ENCODE data around the gene SLC26A1. TPM values are rescaled to one million over a fixed set of nuclear protein-coding genes. Genes with fewer than 3 reads are reported as not detected.

The SLC26A1 gene
- total RNA-seq, 1 donor from 2014 or later, result not detected

- Histone ChIP-seq H3K9ac (no peak overlapping the region), H3K9me3 (ENCODE audit: low read depth) (no peaks in the 10 kb centered on the region), H3K27me3 (peaks cover 77% of the 10 kb centered on the region), H3K4me3 (no peak overlapping the region), H4K20me1 (ENCODE audit: low read depth) (peaks cover 34% of the 10 kb centered on the region), H3F3A (ENCODE audit: low read depth) (no peaks in the 10 kb centered on the region), H3K4me2 (no peak overlapping the region), H3K36me3 (no peaks in the 10 kb centered on the region), H3K27ac (no peak overlapping the region), H2AFZ (replicated peaks) (no peak overlapping the region), H3K79me2 (ENCODE audit: low read depth) (no peaks in the 10 kb centered on the region), H3K4me1 (no peaks in the 10 kb centered on the region)
- peak overlapping the region; percentile 1 for H3K4me3 Mint-ChIP-seq
- peaks cover 6% of the 10 kb centered on the region for H3K9me3 Mint-ChIP-seq
- H3K36me3 Mint-ChIP-seq, result peaks cover 2% of the 10 kb centered on the region
- H3K27me3 Mint-ChIP-seq (ENCODE audit: insufficient read depth, low read depth), result peaks cover 2% of the 10 kb centered on the region
- no peaks in the 10 kb centered on the region for H3K4me1 Mint-ChIP-seq
- H3K27ac Mint-ChIP-seq, result no peak overlapping the region
- no peak for TF ChIP-seq EZH2phosphoT487 (IDR thresholded peaks at IDR 0.05)
- no peak for TF ChIP-seq CTCF (IDR thresholded peaks at IDR 0.05)
- TF ChIP-seq EZH2 (IDR thresholded peaks at IDR 0.05), result no peak
- DNase-seq (ENCODE audit: low spot score), result no peak
Measured at GRCh38 chr4:970854-971520, 22.2 kb downstream of the SLC26A1 start.

- Histone ChIP-seq H3K79me2 (ENCODE audit: low read depth) (no peaks in the 10 kb centered on the region), H3F3A (ENCODE audit: low read depth) (no peaks in the 10 kb centered on the region), H3K27me3 (peaks cover 77% of the 10 kb centered on the region), H3K4me1 (no peaks in the 10 kb centered on the region), H3K9ac (no peak overlapping the region), H3K36me3 (no peaks in the 10 kb centered on the region), H4K20me1 (ENCODE audit: low read depth) (peaks cover 34% of the 10 kb centered on the region), H3K27ac (no peak overlapping the region), H3K4me3 (no peak overlapping the region), H3K9me3 (ENCODE audit: low read depth) (no peaks in the 10 kb centered on the region), H3K4me2 (no peak overlapping the region), H2AFZ (replicated peaks) (no peak overlapping the region)
- Mint-ChIP-seq H3K4me3 (peak overlapping the region; percentile 1), H3K36me3 (peaks cover 2% of the 10 kb centered on the region), H3K9me3 (peaks cover 4% of the 10 kb centered on the region), H3K27ac (no peak overlapping the region), H3K27me3 (ENCODE audit: insufficient read depth, low read depth) (peaks cover 2% of the 10 kb centered on the region), H3K4me1 (no peaks in the 10 kb centered on the region)
- no peak for DNase-seq (ENCODE audit: low spot score)
- TF ChIP-seq EZH2phosphoT487 (IDR thresholded peaks at IDR 0.05) (no peak), CTCF (IDR thresholded peaks at IDR 0.05) (no peak), EZH2 (IDR thresholded peaks at IDR 0.05) (no peak)
Measured at GRCh38 chr4:970046-970745, 23.0 kb downstream of the SLC26A1 start.

GRCh38 chr4:968621-969394 is 24.4 kb downstream of the SLC26A1 start:
- Histone ChIP-seq H3K4me1 (no peaks in the 10 kb centered on the region), H3K27ac (no peak overlapping the region), H3K4me2 (no peak overlapping the region), H3K27me3 (peaks cover 65% of the 10 kb centered on the region), H3F3A (ENCODE audit: low read depth) (no peaks in the 10 kb centered on the region), H2AFZ (replicated peaks) (no peak overlapping the region), H4K20me1 (ENCODE audit: low read depth) (peaks cover 34% of the 10 kb centered on the region), H3K9me3 (ENCODE audit: low read depth) (no peaks in the 10 kb centered on the region), H3K36me3 (no peaks in the 10 kb centered on the region), H3K79me2 (ENCODE audit: low read depth) (no peaks in the 10 kb centered on the region), H3K9ac (no peak overlapping the region), H3K4me3 (no peak overlapping the region)
- DNase-seq (ENCODE audit: low spot score), result no peak
- Mint-ChIP-seq H3K4me1 (no peaks in the 10 kb centered on the region), H3K36me3 (peaks cover 2% of the 10 kb centered on the region), H3K4me3 (no peak overlapping the region), H3K27ac (no peak overlapping the region), H3K27me3 (ENCODE audit: insufficient read depth, low read depth) (peaks cover 2% of the 10 kb centered on the region), H3K9me3 (no peaks in the 10 kb centered on the region)
- no peak for TF ChIP-seq CTCF (IDR thresholded peaks at IDR 0.05)
- TF ChIP-seq EZH2phosphoT487 (IDR thresholded peaks at IDR 0.05), result no peak
- no peak for TF ChIP-seq EZH2 (IDR thresholded peaks at IDR 0.05)
